H9 (cell line): ENCODE measurements around the gene RYR3. TPM values are rescaled to one million over a fixed set of nuclear protein-coding genes. Genes with fewer than 3 reads are reported as not detected.

Source experiments
- DNase-seq: peaks from one replicate; pipeline ENCODE4 v3.0.0-alpha.2; 2017
- H2AFZ ChIP-seq: one replicate; pipeline ENCODE4 v1.6.1; 2013; ENCODE audit warnings: mild to moderate bottlenecking, low read length, control low read depth, moderate library complexity
- H2AK5ac ChIP-seq: 2 replicates; pipeline ENCODE4 v1.6.1; 2013; ENCODE audit warnings: low read length, control low read depth, mixed read lengths; ENCODE audit not compliant: insufficient read length
- H2BK120ac ChIP-seq: one replicate; pipeline ENCODE4 v1.6.1; 2013; ENCODE audit warnings: low read depth, mild to moderate bottlenecking, low read length, control low read depth, inconsistent platforms; ENCODE audit not compliant: poor library complexity, severe bottlenecking
- H2BK12ac ChIP-seq: 2 replicates; pipeline ENCODE4 v1.6.1; 2013; ENCODE audit warnings: low read length, control low read depth, mixed read lengths, low read depth; ENCODE audit not compliant: insufficient read length
- H2BK15ac ChIP-seq: 2 replicates; pipeline ENCODE4 v1.6.1; 2013; ENCODE audit warnings: low read depth, low read length, control low read depth
- H2BK20ac ChIP-seq: one replicate; pipeline ENCODE4 v1.6.1; 2013; ENCODE audit warnings: low read depth, mild to moderate bottlenecking, low read length, control low read depth, inconsistent platforms; ENCODE audit not compliant: poor library complexity, severe bottlenecking
- H2BK5ac ChIP-seq: 2 replicates; pipeline ENCODE4 v1.6.1; 2013; ENCODE audit warnings: low read length, control low read depth, mixed read lengths; ENCODE audit not compliant: insufficient read length
- H3K14ac ChIP-seq: 2 replicates; pipeline ENCODE4 v1.6.1; 2013; ENCODE audit warnings: low read length, control low read depth; ENCODE audit not compliant: insufficient read depth
- H3K18ac ChIP-seq: 2 replicates; pipeline ENCODE4 v1.6.1; 2013; ENCODE audit warnings: low read depth, mild to moderate bottlenecking, mixed read lengths, low read length, control low read depth; ENCODE audit not compliant: insufficient read length
- H3K23ac ChIP-seq: 2 replicates; pipeline ENCODE4 v1.6.1; 2013; ENCODE audit warnings: low read length, control low read depth, mixed read lengths, low read depth; ENCODE audit not compliant: insufficient read length
- H3K23me2 ChIP-seq: 2 replicates; pipeline ENCODE4 v1.6.1; 2013; ENCODE audit warnings: low read depth, mild to moderate bottlenecking, mixed read lengths, low read length, control low read depth; ENCODE audit not compliant: insufficient read length, poor library complexity, severe bottlenecking
- H3K27ac ChIP-seq: 2 replicates; pipeline ENCODE4 v1.5.1; 2013; ENCODE audit warnings: low read length, control low read depth, mixed read lengths, low read depth; ENCODE audit not compliant: insufficient read length
- H3K27me3 ChIP-seq: 2 replicates; pipeline ENCODE4 v1.6.1; 2013; ENCODE audit warnings: low read length, control low read depth, inconsistent platforms; ENCODE audit not compliant: insufficient read depth
- H3K4ac ChIP-seq: 2 replicates; pipeline ENCODE4 v1.6.1; 2013; ENCODE audit warnings: low read depth, mild to moderate bottlenecking, control low read depth, inconsistent platforms, low read length, moderate library complexity
- H3K4me1 ChIP-seq: 2 replicates; pipeline ENCODE4 v1.6.1; 2013; ENCODE audit warnings: low read length, control low read depth, inconsistent platforms; ENCODE audit not compliant: insufficient read depth
- H3K4me2 ChIP-seq: 2 replicates; pipeline ENCODE4 v1.6.1; 2013; ENCODE audit warnings: low read length, control low read depth, mixed read lengths; ENCODE audit not compliant: insufficient read length, insufficient read depth
- H3K56ac ChIP-seq: 2 replicates; pipeline ENCODE4 v1.6.1; 2013; ENCODE audit warnings: low read depth, mild to moderate bottlenecking, mixed read lengths, low read length, control low read depth; ENCODE audit not compliant: insufficient read length
- H3K79me1 ChIP-seq: 2 replicates; pipeline ENCODE4 v1.6.1; 2013; ENCODE audit warnings: low read depth, mild to moderate bottlenecking, moderate library complexity, low read length, control low read depth, inconsistent platforms; ENCODE audit not compliant: insufficient read depth, poor library complexity, severe bottlenecking
- H3K79me2 ChIP-seq: 2 replicates; pipeline ENCODE4 v1.6.1; 2013; ENCODE audit warnings: low read length, control low read depth, inconsistent platforms; ENCODE audit not compliant: insufficient read depth
- H3K9ac ChIP-seq: 2 replicates; pipeline ENCODE4 v1.6.1; 2013; ENCODE audit warnings: low read length, control low read depth, mixed read lengths; ENCODE audit not compliant: insufficient read length; ENCODE audit errors: extremely low read depth
- H3K9me3 ChIP-seq: one replicate; pipeline ENCODE4 v1.6.1; 2013; ENCODE audit warnings: low read depth, low read length, inconsistent platforms; ENCODE audit not compliant: control insufficient read depth
- H3T11ph ChIP-seq: one replicate; pipeline ENCODE4 v1.6.1; 2013; ENCODE audit warnings: mild to moderate bottlenecking, low read length, control low read depth, inconsistent platforms
- H4K20me1 ChIP-seq: one replicate; pipeline ENCODE4 v1.6.1; 2013; ENCODE audit not compliant: control insufficient read depth, insufficient read length, insufficient read depth
- H4K5ac ChIP-seq: 2 replicates; pipeline ENCODE4 v1.6.1; 2013; ENCODE audit warnings: low read depth, mild to moderate bottlenecking, mixed read lengths, low read length, control low read depth; ENCODE audit not compliant: insufficient read length
- H4K8ac ChIP-seq: replicated peaks from 2 replicates; pipeline ENCODE4 v1.6.1; 2013; ENCODE audit warnings: low read length, control low read depth, mixed read lengths, low read depth; ENCODE audit not compliant: insufficient read length
- H4K91ac ChIP-seq: 2 replicates; pipeline ENCODE4 v1.6.1; 2013; ENCODE audit warnings: low read depth, mild to moderate bottlenecking, moderate library complexity, mixed read lengths, low read length, control low read depth; ENCODE audit not compliant: insufficient read length
- H3K27ac Mint-ChIP-seq, 3 experiments: 2 replicates in 2 of 3; 3 replicates in 1 of 3; pipeline ENCODE4 v1.8.0; 2020 to 2021; ENCODE audit warnings: mixed read lengths in 3 of 3, mild to moderate bottlenecking in 1 of 3, moderate library complexity in 1 of 3
- H3K27me3 Mint-ChIP-seq: 2 replicates; pipeline ENCODE4 v1.8.0; 2021; ENCODE audit warnings: low read depth, mild to moderate bottlenecking, moderate library complexity, mixed read lengths
- H3K36me3 Mint-ChIP-seq, 3 experiments: 2 replicates in 2 of 3; 3 replicates in 1 of 3; pipeline ENCODE4 v1.8.0; 2020 to 2021; ENCODE audit warnings: low read depth in 3 of 3, mixed read lengths in 3 of 3; ENCODE audit not compliant: insufficient read depth in 1 of 3
- H3K4me1 Mint-ChIP-seq, 2 experiments: 2 replicates each; pipeline ENCODE4 v1.8.0; 2020; ENCODE audit warnings: mixed read lengths in 2 of 2
- H3K4me3 Mint-ChIP-seq, 2 experiments: 2 replicates in 1 of 2; 3 replicates in 1 of 2; pipeline ENCODE4 v1.8.0; 2020 to 2021; ENCODE audit warnings: mild to moderate bottlenecking in 2 of 2, mixed read lengths in 2 of 2, moderate library complexity in 1 of 2
- H3K9me3 Mint-ChIP-seq, 2 experiments: 2 replicates in 1 of 2; 3 replicates in 1 of 2; pipeline ENCODE4 v1.8.0; 2020; ENCODE audit warnings: mild to moderate bottlenecking in 2 of 2, mixed read lengths in 2 of 2, moderate library complexity in 1 of 2
- CTCF ChIP-seq: fragments of 200-600 bp; sonication (generic); conservative IDR thresholded peaks from 3 replicates; pipeline ENCODE4 v1.8.0; 2021; ENCODE audit warnings: antibody characterized with exemption, mild to moderate bottlenecking
- WGBS: extraction: QIAGEN DNeasy Blood & Tissue Kit; methylation state at CpG from one replicate; pipeline ENCODE4 v1.1.7; 2013; ENCODE audit warnings: missing lambda C conversion rate, low lambda C conversion rate, mixed read lengths; ENCODE audit not compliant: insufficient read length; ENCODE audit errors: extremely low coverage; 5-methylcytosine and 5-hydroxymethylcytosine counted together
- total RNA-seq: library from RNA; stranded (reverse); gene quantifications from 2 replicates; pipeline ENCODE4 v1.2.1, GENCODE V29; 2021

Gene RYR3
- total RNA-seq, 1 experiment from 2014 or later, result 0.85 TPM

- no peak overlapping the region for H3K4ac ChIP-seq
- no peak overlapping the region for H4K8ac ChIP-seq
- no peak overlapping the region for H3K23ac ChIP-seq
- no peaks in the 10 kb centered on the region for H3K4me1 ChIP-seq
- H3K9me3 Mint-ChIP-seq, result no peaks in the 10 kb centered on the region
- no CpG with 5 or more reads among the region's 2 CpGs for WGBS
- H3K27ac Mint-ChIP-seq, result no peak overlapping the region
- no peak overlapping the region for H3K14ac ChIP-seq
- H4K91ac ChIP-seq, result no peak overlapping the region
- no peak overlapping the region for H2AK5ac ChIP-seq
- H3K18ac ChIP-seq, result no peak overlapping the region
- H3K36me3 Mint-ChIP-seq, result no peaks in the 10 kb centered on the region
- no peak overlapping the region for H2BK120ac ChIP-seq
- H3K27me3 Mint-ChIP-seq, result 0 out of 2 replicates have a peak, but pooled peaks cover 1% of the 10 kb centered on the region
- no peak overlapping the region for H2BK20ac ChIP-seq
- no peak overlapping the region for H4K5ac ChIP-seq
- H2AFZ ChIP-seq, result no peak overlapping the region
- no peaks in the 10 kb centered on the region for H4K20me1 ChIP-seq
- H2BK12ac ChIP-seq, result no peak overlapping the region
- H3K9ac ChIP-seq, result no peak overlapping the region
- H3K27me3 ChIP-seq, result no peaks in the 10 kb centered on the region
- no peaks in the 10 kb centered on the region for H3K79me2 ChIP-seq
- no peak overlapping the region for H3K4me3 Mint-ChIP-seq
- no peak overlapping the region for H2BK15ac ChIP-seq
- H3K56ac ChIP-seq, result no peak overlapping the region
- no peak for DNase-seq
- no peak overlapping the region for H3T11ph ChIP-seq
- H3K4me2 ChIP-seq, result no peak overlapping the region
- H3K4me1 Mint-ChIP-seq, result peaks cover 0 to 10% of the 10 kb centered on the region in 2 experiments; a peak in 2 of 4 replicates
- no peak overlapping the region for H3K27ac ChIP-seq
- no peaks in the 10 kb centered on the region for H3K23me2 ChIP-seq
- H2BK5ac ChIP-seq, result no peak overlapping the region
- H3K79me1 ChIP-seq, result no peaks in the 10 kb centered on the region
- H3K9me3 ChIP-seq, result no peaks in the 10 kb centered on the region
- no peak for TF ChIP-seq CTCF
Observed at GRCh38 chr15:33778852-33779251, 468.1 kb downstream of the RYR3 start.
